GM19324 (cell line): ENCODE data around the gene OSCAR.
"Not testable (repeated sequence)": the region's sequence is repeated elsewhere in the genome, so short reads cannot be mapped to it uniquely, and the experiment has no call there.

ENCODE experiments used
- ATAC-seq: cut with Tn5 transposase; IDR thresholded peaks from one replicate; pipeline ENCODE4 v1.9.1; 2021; ENCODE audit warnings: mild to moderate bottlenecking, moderate library complexity; ENCODE audit not compliant: unreplicated experiment, low FRiP score

OSCAR gene

DNA sequence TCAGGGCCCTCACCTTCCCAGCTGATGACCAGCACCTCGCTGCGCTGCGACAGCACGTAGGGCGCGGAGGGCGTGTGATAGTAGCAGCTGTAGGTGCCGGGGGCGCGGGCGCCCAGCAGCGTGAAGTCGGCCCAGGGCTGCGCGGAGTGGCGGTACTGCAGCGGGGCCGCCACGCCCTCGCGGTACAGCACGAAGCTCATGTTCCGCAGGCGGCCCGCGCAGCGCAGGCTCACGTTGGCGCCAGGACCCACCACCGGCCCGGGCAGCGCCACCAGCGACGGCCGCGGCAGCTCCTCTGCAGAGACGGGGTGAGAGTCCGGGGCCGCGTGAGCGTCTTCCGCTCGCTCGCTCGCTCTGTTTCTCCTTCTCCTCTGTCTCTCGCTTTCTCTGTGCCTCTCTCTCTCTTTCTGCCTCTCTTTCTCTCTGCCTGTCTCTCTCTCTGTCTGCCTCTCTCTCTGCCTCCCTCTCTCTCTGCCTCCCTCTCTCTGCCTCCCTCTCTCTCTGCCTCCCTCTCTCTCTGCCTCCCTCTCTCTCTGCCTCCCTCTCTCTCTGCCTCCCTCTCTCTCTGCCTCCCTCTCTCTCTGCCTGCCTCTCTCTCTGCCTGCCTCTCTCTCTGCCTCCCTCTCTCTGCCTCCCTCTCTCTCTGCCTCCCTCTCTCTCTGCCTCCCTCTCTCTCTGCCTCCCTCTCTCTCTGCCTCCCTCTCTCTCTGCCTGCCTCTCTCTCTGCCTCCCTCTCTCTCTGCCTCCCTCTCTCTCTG lies 4.6 kb downstream of the OSCAR start:
- not testable (repeated sequence) for ATAC-seq

DNA sequence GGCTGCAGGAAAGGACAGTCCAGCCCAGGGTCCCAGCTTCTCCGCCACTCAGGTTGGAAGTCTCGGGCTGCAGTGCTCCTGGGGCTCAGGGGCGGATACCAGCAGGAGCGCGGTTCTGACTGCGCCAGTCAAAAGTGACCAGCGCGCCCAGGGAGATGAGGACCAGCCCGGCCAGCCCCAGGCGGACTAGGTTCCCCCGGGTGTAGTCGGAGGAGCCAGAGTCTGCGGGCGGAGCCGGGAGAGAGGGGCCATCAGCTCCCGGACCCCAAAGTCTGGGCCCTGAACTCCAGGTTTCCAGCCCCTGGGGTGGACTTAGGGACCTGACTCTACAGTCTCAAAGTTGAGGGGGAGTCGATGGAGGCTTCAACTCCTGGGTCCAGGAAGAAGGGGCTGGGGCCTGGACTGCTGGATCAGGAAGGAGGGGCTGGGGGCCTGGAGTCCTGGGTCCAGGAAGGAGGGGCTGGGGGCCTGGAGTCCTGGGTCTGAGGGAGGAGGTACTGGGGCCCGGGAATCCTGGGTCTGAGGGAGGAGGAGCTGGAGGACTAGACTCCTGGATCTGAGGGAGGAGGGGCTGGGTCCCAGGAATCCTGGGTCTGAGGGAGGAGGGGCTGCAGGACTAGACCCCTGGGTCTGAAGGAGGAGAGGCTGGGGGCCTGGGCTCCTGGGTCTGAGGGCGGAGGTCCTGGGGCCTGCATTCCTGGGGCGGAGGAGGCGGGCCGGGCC lies 5.3 kb downstream of the OSCAR start:
- no peak for ATAC-seq

DNA sequence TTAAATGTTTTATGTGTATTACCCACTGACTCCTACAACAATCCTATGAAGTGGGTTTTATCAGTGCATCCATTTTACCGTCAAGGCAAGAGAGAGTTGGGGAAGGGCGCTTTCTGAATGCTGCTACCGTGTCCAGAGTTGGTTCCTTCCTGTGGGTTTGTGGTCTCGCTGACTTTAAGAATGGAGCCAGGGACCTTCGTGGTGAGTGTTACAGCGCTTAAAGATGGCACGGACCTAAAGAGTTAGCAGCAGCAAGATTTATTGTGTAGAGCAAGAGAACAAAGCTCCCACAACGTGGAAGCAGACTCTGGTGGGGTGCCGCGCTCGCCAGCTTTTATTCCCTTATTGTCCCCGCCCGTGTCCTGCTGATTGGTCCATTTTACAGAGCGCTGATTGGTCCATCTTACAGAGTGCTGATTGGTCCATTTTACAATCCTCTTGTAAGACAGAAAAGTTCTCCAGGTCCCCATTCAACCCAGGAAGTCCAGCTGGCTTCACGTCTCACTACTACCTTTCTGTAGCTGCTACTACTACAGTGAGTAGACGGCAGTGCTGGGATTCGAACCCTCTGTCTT lies 6.1 kb downstream of the OSCAR start:
- no peak for ATAC-seq

DNA sequence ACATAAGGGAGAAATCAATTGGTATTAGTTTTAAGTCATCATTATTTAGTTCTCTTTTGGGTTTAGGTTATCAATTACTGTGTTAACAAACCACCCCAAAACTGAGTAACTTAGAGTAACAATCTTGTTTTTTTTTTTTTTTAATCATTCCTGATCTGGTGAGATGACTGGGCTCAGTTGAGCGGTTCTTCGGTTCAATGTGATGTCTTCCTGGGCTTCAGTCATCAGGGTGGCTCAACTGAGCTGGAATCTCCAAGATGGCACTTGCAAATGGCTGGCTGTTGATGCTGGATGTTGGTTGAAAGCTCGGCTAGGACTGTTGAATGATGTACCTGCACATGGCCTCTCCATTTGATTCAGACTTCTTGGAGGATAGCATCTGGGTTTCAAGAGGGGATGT lies 16.2 kb downstream of the OSCAR start:
- ATAC-seq: no peak

DNA sequence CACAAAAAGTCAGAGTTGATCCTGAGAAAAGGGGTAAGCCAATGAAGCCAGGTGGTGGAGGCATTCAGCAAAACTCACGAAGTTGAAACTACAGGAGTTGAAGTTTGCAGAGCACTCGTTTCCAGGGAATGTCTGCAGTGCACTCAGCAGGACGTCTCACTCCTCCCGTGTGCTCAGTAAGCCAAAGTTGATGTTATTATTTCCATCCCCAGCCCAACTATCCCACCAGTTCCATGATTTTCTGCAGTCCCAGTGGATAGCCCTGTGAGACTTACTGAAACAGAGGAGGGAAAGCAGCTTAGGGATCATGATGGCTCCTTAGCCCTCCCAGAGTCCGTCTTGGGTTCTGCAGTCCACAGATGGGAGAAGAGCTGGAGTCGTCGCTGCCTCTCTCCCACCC lies 19.6 kb downstream of the OSCAR start, which contains the start of gene TARM1:
TARM1 (minus strand) TSS at position 334 of the 400 bp plus-strand sequence; CDS start at position 309, 25 bp downstream.
- no peak for ATAC-seq

DNA sequence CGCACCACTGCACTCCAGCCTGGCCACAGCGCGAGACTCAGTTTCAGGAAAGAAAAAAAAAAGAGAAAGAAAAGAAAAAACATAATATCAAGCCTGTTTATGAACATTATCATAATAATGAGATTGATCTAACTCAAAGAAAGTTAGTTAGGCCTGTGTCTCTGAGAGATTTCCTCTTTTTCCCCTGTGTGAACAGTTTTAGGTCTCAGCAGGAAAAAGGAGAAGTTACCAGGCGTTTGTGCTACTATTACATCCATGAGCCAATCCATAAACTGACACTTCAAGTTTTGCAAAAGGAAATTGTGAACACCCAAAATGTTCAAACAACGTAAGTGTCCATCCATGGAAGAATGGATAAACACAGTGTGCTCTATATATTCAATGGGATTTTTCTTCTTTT lies 23.3 kb downstream of the OSCAR start:
- no peak for ATAC-seq

DNA sequence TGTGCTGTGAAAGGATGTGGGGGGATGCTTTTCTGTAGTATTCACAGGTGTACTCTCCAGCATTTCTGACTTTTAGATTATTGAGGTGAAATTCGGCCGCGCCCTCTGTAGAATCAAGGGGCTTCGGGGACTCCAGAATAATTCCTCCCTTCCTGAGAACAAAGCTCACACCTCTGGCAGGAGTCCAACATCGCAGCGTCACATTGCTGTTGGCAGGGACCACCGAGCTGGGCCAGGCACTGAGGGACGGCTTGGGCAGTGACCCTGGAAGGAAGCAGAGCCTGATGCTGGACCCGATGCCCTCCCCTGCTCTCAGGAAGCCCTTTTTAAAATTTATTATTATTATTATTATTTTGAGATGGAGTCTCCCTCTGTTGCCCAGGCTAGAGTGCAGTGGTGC lies 25.8 kb downstream of the OSCAR start:
- ATAC-seq: no peak

DNA sequence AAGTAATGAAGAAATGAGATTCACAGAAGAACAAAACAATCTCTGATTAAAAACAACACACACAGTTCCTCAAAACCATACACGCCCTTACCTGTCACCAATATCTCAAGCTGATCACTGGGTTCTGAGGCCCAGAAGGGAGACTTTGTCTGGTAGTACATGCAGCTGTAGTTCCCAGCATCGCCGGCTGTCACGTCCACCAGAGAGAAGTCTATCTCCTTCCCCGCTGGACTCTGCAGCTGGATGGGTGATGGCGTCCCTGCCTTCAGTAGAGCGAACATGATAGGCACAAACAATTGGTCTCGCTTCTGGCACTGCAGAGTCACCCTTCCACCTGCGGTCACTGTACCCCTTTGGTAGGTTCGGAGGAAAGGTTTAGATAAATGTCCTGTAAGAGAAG lies 26.8 kb downstream of the OSCAR start:
- no peak for ATAC-seq

DNA sequence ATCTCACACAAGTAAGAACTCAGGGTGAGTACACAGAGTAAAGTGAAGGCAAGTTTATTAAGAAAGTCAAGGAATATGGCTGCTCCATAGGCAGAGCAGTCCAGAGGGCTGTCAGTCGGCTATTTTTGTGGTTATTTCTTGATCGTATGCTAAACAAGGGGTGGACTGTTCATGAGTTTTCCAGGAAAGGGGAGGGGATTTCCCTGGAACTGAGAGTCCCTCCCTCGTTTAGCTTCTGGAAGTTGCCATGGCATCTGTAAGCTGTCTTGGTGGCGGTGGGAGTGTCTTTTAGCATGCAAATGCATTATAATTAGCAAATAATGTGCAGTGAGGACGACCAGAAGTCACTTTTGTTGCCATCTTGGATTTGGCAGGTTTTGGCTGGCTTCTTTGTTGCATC lies 31.1 kb downstream of the OSCAR start:
- ATAC-seq: no peak

DNA sequence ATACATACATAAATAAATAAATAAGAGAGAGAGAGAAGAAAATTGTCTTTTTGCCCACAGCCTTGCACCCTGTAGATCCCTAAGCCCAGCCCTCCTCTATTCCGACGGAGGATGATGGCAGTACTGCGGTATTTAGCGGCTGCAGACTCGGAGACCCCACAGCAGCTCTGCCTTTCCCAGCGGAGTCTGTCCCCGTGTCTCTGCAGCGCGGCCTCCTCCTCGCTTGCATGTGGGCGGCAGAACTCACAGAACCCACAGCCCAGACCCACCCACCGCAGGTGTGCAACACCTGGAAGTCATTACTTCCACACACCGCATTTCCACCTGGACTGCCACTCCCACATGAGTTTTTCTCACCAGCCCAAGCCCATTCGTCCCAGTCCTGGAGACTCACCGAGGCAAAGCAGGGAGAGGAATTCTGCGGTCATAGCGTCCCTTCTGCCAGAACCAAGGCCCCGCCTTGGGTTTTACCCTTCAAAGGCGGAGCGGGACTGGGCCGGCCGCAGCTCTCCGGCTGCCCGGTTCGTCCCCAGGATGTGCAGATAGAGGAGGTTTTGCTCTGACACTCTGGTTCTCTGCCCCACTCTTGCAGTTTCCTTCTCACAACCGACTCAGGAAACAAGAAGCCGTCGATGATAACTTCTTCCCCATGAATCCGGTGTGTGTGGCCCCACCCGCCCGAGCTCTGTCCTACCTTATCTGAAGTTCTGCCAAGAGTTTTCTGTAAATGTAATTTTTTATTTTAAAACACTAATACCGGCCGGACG lies 37.1 kb downstream of the OSCAR start, which contains the start of gene VSTM1:
VSTM1 (minus strand) TSS at position 548 of the 767 bp plus-strand sequence; CDS start at position 428, 120 bp downstream.
- ATAC-seq: no peak

DNA sequence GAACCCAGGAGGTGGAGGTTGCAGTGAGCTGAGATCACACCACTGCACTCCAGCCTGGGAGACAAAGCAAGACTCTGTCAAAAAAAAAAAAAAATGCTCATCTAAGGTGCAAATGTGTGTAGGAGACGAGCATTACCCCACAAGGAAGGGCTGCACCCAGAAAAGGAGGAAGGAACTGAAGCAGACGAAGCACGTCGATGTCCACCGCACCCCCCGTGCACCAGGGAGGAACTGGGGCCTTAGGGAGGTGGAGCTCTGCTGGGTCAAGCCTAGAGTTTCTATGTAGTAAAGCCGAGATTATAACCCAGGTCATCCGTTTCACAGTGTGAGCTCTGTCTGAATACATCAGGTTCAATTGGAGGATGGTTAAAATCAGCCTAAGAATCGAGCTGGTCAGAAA lies 38.0 kb downstream of the OSCAR start:
- no peak for ATAC-seq

DNA sequence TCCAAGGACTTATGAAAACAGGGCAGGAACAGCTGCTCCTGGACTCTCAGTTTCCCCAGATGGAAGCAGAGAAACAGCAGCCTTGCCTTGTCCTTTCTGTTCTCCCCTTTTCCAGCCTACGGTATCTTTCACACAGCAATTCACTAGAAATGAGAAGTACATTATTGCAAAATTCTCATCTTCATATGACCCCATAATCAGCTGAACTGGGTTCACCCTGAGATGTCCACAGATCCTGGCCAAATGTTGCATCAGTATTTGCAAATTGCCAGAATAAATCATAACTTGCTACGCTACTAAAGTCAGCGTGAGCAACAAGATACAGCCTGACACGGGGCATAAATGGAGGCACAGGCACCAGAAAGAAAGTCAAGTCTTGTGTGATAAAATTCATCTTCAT lies 53.0 kb downstream of the OSCAR start:
- ATAC-seq: no peak

DNA sequence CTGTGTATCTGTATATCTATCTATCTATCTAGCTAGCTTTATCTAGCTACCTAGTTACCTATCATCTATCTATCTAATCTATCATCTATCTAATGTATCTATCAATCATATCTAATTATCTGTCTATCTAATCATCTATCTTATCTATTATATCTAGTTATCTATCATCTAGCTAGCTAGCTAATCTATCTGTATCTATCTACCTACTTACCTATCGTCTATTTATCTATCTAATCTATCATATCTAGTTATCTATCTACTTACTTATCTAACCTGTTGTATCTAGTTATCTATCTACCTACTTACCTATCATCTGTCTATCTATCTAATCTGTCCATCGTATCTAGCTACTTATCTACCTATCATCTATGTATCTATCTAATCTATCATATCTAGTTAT lies 54.8 kb downstream of the OSCAR start:
- ATAC-seq: no peak
